Activated CD8-positive, alpha-beta memory T cell treated with anti-CD3 and anti-CD28 coated beads for 1 hour (primary cell): ENCODE measurements around the gene CLSTN2.

Experiments used
- DNase-seq, 2 donors: peaks; one replicate each; pipeline ENCODE4 v3.0.0-alpha.2; 2020; ENCODE audit warnings: low read depth in 1 of 2; ENCODE audit errors: extremely low read depth in 1 of 2

Gene CLSTN2

GRCh38 chr3:140529096-140529495 lies 594.1 kb downstream of the CLSTN2 start:
- no peak for DNase-seq

DNA sequence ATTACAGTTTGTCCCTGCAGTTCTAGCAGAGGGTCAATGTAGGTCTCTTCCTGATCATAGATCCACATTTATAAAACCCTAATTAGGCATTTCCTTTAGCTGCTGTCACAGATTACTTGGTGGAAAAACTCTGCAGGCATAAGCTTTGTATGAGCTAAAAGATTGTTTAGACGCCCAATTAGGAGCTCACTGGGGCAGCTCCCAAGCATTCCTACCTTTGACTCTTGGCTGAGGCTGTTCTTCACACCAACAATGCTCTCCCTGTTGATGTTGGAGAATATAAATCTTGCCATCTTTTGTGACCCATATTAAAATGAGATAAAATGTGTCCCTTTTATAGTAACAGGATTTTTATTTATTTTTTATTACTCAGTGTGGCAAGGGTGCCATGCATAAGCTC lies 594.6 kb downstream of the CLSTN2 start:
- no peak for DNase-seq

DNA sequence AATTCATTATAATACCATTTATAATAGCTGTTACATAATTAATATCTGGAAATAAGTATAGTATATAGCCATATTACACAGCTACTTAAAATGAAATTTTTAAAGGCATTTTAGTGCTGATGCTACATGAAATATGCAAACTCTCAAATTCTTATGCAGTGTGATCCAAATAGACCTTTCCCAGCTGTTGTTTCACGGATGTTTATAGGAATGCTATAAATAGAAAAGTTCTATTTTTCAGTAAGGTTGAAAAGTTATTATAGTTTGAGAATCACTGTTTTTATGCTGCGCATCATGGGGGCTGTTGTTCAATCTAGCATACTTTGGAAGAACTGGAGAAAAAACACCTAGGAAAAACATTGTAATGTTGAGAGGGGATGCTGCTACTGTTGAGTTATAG lies 595.1 kb downstream of the CLSTN2 start:
- DNase-seq = no peak

DNA sequence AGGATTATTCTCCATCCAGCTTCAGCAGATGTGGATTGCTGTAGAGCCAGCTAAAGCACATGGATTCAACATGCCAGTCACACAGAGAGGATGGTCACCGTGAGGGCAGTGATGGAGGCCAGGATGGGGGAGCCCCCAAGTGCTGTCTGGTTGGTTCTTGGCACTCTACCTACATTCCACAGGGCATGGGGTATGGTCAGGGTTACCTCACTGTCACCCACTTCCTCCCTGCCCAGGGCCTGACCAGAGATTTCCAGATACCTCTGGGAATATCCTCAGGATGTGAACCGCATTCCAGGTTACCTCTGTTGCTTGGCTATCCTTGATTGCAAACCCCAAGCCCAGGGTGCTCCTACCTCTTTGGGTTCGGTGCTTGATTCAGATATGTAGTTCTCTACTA lies 595.6 kb downstream of the CLSTN2 start:
- no peak for DNase-seq

GRCh38 chr3:140532793-140533330 lies 597.9 kb downstream of the CLSTN2 start:
- DNase-seq = no peak

- DNase-seq = no peak
These were observed 602.1 kb downstream of the CLSTN2 start for GRCh38 chr3:140536926-140537726.

DNA sequence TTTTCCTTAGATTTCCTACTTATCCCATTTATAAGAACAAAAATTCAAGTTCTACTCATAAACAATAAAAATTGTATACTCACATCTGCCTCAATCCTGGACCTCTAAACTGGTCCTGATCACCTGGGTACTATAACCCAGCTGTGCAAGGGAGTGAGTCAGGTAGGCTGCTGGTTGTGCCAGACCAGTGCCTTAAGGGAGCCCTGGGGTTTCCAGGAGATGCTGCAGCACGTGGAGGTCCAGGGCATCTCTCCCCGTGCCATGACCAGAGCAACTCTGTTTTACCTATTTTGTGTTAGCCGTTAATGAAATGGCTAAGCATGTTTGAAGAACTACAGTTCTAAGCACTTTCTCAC lies 602.7 kb downstream of the CLSTN2 start:
- DNase-seq = no peak

DNA sequence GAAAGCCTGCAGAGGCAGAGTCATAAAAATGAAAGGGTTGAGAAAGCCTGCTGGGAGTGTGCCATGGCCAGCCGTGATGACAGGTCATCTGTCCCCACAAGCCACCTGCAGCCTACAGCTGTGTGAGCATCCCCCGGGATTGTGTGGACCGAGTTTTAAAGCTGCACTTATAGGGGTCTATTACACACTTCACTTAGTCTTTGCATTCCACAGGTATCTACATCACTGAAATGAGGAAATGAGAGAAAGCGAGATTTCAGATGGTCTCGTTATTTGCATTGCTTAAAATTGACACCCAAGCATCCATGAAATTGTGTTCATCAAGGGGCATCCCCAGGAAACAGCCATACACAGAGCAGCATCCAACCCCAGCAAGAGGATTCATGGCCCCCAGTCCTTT lies 605.3 kb downstream of the CLSTN2 start:
- no peak for DNase-seq

DNA sequence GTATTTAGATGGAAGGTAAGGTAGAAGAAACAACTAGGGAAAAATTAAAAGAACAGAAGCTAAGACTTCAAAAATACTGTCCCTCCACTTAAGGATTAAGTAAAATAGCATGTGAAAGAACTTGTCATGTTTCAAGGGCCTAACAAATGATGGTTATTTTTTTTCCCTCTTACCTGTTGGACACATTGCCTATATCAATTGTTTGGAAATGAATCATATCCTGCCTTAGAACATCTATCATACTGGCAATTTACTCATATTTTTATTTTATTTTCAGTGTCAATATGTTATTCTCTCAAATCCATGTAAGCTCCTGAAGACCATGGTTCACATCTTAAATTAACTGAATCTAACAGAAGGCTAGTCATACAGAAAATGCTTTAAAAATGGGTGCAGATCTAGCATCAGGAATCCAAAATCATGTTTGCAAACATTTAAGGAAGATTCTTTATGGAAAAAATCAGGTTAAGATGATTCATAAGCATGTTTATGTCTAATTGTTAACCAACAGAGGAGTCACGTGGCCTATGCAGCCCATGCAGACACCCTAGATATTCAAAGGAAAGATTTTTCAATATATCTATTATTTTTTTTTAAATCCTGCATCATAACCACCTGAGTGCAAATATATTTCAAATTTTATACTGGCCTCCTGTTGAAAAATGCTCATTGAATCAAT lies 607.1 kb downstream of the CLSTN2 start:
- no peak for DNase-seq

GRCh38 chr3:140545197-140545596 lies 610.2 kb downstream of the CLSTN2 start:
- no peak for DNase-seq

DNA sequence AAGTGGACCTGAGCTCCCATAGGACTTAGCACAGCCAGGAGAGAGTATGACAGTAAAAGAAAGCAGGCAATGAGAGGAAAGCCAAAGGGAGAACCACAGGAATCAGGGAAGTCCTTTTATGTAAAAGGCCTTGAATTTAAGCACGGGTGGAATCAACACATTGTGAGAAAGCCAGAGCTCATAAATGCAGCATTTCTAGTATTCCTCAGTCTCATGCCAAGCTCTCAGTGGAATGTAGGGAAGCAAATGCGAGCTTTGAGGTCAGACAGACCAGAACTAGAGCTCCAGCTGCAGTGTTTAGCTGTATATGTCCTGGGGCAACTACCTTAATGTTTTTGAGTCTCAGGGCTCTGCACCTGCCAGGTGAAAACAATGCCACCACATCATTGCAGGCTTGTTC lies 610.8 kb downstream of the CLSTN2 start:
- DNase-seq = no peak

GRCh38 chr3:140546649-140547048 lies 611.7 kb downstream of the CLSTN2 start:
- no peak for DNase-seq

GRCh38 chr3:140552403-140552802 lies 617.4 kb downstream of the CLSTN2 start:
- no peak for DNase-seq

GRCh38 chr3:140552898-140553297 lies 617.9 kb downstream of the CLSTN2 start:
- no peak for DNase-seq

- DNase-seq = no peak
These were observed 618.6 kb downstream of the CLSTN2 start for GRCh38 chr3:140553591-140553990.

- DNase-seq = no peak
These were observed 620.7 kb downstream of the CLSTN2 start for GRCh38 chr3:140555666-140556065.

- DNase-seq = no peak
These were observed 622.5 kb downstream of the CLSTN2 start for GRCh38 chr3:140557476-140557875.

- DNase-seq = no peak
These were observed 624.6 kb downstream of the CLSTN2 start for GRCh38 chr3:140559546-140559945.

GRCh38 chr3:140563206-140563760 lies 628.3 kb downstream of the CLSTN2 start:
- no peak for DNase-seq

DNA sequence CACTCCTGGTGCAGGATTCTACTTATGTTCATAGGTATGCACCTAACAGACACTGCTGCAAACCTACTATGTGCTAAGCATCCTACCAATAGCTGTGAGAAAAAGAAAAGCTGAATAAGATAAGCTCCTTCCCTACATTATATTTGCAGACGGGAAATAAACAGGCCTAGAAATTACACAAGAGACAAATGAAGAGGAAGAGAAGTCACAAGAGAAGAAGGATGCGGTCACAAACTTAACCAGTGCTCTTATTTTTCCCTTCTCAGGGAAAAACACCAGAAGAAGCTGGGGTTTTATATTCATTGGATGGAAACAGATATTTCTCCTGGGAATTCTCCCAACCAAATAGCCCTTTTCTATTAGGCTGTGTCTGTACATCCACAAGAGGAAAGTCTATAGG lies 633.1 kb downstream of the CLSTN2 start:
- DNase-seq = no peak

DNA sequence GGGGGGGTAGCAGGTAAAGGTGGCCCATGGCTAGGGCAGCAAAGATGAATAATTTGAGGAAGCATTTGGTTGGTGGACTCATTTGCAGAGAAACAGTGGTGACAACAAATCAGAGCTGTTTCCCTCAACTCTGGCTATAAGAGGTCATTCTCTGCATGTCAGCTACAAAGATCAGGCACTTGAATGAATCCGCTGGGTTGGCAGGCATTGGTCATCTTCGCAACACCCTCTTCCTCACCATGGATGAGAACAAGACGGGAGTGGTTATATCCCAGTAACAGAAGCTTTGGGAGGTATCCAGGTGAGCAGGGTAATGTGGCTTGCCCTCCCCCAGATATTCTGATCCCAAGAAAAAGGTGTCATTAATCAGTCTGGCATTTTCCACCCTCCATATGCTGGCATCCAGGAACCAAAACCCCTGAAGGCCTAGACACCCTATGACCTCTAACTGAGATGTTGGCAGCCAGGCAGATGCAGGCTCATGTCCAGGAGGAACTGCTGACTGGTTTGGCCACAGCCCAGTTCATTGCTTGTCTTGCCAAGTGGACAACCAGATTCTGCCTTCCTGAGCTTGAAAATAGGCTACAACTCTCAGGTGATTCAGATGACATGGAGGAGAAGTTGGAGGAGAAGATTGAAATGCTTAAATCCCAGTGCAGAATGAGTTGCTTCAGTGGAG lies 634.0 kb downstream of the CLSTN2 start:
- no peak for DNase-seq
